GM20000 (cell line): ENCODE measurements around the gene TLR1.

Source experiments
- DNase-seq: peaks from one replicate; pipeline ENCODE4 v3.0.0; 2012; ENCODE audit warnings: low spot score
- CTCF ChIP-seq: IDR thresholded peaks from 2 replicates; pipeline ENCODE4 v1.5.1; 2012; ENCODE audit warnings: mild to moderate bottlenecking, control low read depth; ENCODE audit errors: extremely low read depth, missing control alignments

The TLR1 gene

GRCh38 chr4:38805530-38806145 is 1.0 kb upstream of the TLR1 start:
- peak; percentile 86 for DNase-seq
- no peak for TF ChIP-seq CTCF

- TF ChIP-seq CTCF = no peak
- DNase-seq = peak; percentile 66
Measured at GRCh38 chr4:38803833-38804653, 548 bp downstream of the TLR1 start.

- no peak for DNase-seq
- no peak for TF ChIP-seq CTCF
Measured at GRCh38 chr4:38802561-38803355, 1.8 kb downstream of the TLR1 start.

- TF ChIP-seq CTCF = no peak
- DNase-seq = no peak
Measured at GRCh38 chr4:38800961-38801450, 3.6 kb downstream of the TLR1 start.

- DNase-seq = no peak
- TF ChIP-seq CTCF = no peak
Measured at GRCh38 chr4:38800366-38800765, 4.2 kb downstream of the TLR1 start.

- no peak for TF ChIP-seq CTCF
- no peak for DNase-seq
Measured at GRCh38 chr4:38795087-38795486, 9.5 kb downstream of the TLR1 start.

GRCh38 chr4:38794051-38794450 is 10.5 kb downstream of the TLR1 start:
- DNase-seq = no peak
- no peak for TF ChIP-seq CTCF
